Measurements from ENCODE around the gene ANXA4.

- TF ChIP-seq CTCF (IDR thresholded peaks at IDR 0.05) (no peak), POLR2AphosphoS5 (IDR thresholded peaks at IDR 0.05) (no peak), POLR2A (IDR thresholded peaks at IDR 0.05) (no peak)
These were observed 24.7 kb upstream of the ANXA4 start for GRCh38 chr2:69717186-69717585.
